Ascending aorta (tissue), 2 donors: Measurements from ENCODE around the gene TRABD2A. TPM values are rescaled to one million over a fixed set of nuclear protein-coding genes. Genes with fewer than 3 reads are reported as not detected.

ENCODE experiments used
- DNase-seq, 2 donors: peaks; one replicate each; pipeline ENCODE4 v3.0.0-alpha.2; 2019; ENCODE audit warnings: low spot score in 2 of 2
- H3K27ac ChIP-seq, 2 donors: fragments of 200-600 bp; sonication (generic); one replicate each; pipeline ENCODE4 v1.5.1; 2016 to 2017; ENCODE audit warnings: mild to moderate bottlenecking in 1 of 2
- H3K27me3 ChIP-seq: fragments of 200-600 bp; sonication (generic); one replicate; pipeline ENCODE4 v1.5.1; 2017
- H3K36me3 ChIP-seq, 2 donors: fragments of 200-600 bp; sonication (generic); one replicate each; pipeline ENCODE4 v1.5.1; 2016
- H3K4me1 ChIP-seq, 2 donors: fragments of 200-600 bp; sonication (generic); one replicate each; pipeline ENCODE4 v1.5.1; 2016 to 2017; ENCODE audit warnings: mild to moderate bottlenecking in 1 of 2
- H3K4me3 ChIP-seq, 2 donors: fragments of 200-600 bp; sonication (generic); one replicate each; pipeline ENCODE4 v1.5.1; 2016 to 2017; ENCODE audit warnings: mild to moderate bottlenecking in 1 of 2
- H3K9me3 ChIP-seq, 2 donors: fragments of 200-600 bp; sonication (generic); one replicate each; pipeline ENCODE4 v1.5.1; 2016
- intact Hi-C: fragments of 100-400 bp; cut with DNase I; formaldehyde crosslinking; loops from one replicate; pipeline ENCODE4 v1.15.1; 2023
- total RNA-seq: library from RNA; depleted of rRNA; stranded (reverse); fragments of >200 nt; gene quantifications from one replicate; pipeline ENCODE4 v1.1.0, GENCODE V29; 2016
- TF ChIP-seq, protein P1 (sequence below), 3 experiments: fragments of 200-600 bp in 2 of 3; fragments of 450-650 bp in 1 of 3; sonication (generic) in 2 of 3; IDR thresholded peaks; one replicate each; pipeline ENCODE4 v1.5.1; 2016 to 2019; ENCODE audit warnings: antibody characterized with exemption in 3 of 3, mild to moderate bottlenecking in 1 of 3, moderate library complexity in 1 of 3

Gene TRABD2A
- total RNA-seq, 1 donor from 2014 or later: 1.1 TPM

DNA sequence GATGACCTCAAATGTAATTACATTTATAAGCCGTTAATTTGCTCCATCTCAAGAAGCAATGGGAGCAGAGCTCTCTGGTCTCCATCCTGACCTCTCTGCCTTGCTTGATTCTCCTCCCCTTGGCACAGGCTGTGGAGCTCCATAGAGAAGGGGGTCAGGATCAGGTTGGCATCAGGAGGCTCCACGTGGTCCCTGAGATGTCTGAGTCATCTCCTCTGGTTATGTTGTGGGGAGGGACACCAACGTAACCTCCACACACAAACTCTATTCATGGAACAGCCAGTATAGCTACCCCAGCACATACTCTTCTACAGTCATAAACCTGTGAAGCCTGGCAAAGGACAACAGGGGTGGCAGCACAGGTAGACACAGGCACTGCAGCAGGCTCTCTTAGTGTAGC, 29.0 kb downstream of the TRABD2A start:
- TF ChIP-seq, protein P1, sequence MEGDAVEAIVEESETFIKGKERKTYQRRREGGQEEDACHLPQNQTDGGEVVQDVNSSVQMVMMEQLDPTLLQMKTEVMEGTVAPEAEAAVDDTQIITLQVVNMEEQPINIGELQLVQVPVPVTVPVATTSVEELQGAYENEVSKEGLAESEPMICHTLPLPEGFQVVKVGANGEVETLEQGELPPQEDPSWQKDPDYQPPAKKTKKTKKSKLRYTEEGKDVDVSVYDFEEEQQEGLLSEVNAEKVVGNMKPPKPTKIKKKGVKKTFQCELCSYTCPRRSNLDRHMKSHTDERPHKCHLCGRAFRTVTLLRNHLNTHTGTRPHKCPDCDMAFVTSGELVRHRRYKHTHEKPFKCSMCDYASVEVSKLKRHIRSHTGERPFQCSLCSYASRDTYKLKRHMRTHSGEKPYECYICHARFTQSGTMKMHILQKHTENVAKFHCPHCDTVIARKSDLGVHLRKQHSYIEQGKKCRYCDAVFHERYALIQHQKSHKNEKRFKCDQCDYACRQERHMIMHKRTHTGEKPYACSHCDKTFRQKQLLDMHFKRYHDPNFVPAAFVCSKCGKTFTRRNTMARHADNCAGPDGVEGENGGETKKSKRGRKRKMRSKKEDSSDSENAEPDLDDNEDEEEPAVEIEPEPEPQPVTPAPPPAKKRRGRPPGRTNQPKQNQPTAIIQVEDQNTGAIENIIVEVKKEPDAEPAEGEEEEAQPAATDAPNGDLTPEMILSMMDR (IDR thresholded peaks at IDR 0.05): no peak
- intact Hi-C loops: no loop called here

DNA sequence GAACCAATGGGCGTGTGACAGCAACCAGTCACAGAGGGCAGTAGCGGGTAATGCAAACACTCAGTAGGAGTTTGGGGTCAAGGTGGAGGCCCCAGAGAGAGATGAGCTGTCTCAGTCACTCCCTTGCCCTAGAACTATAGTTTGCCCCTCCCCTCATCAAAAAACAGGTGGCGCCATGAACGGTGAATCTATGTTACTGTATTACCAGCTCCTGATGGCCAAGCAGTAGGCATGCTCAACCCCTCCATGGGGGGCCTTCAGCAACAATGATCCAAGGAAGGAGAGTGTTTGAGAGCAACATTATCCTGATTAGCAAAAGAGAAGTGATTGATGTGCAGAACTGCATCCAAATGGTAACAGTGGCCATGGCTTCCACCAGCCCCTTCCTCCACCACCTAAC, 30.4 kb downstream of the TRABD2A start:
- H3K4me1 ChIP-seq: no peaks in the 10 kb centered on the region
- peak in 1 of 2 donors; percentile 27 for DNase-seq
- no peak overlapping the region for H3K27ac ChIP-seq
- no peak overlapping the region for H3K4me3 ChIP-seq
- H3K27me3 ChIP-seq: no peaks in the 10 kb centered on the region
- H3K36me3 ChIP-seq: no peaks in the 10 kb centered on the region
- intact Hi-C loops: no loop called here
- TF ChIP-seq, protein P1 (IDR thresholded peaks at IDR 0.05): no peak
- no peaks in the 10 kb centered on the region for H3K9me3 ChIP-seq

More for the DNA sequence above, 29.0 kb downstream of the TRABD2A start:
- Histone ChIP-seq H3K27me3 (no peaks in the 10 kb centered on the region), H3K4me1 (no peaks in the 10 kb centered on the region), H3K9me3 (no peaks in the 10 kb centered on the region), H3K27ac (no peak overlapping the region), H3K4me3 (no peak overlapping the region), H3K36me3 (no peaks in the 10 kb centered on the region)
- peak in 1 of 2 donors; percentile 22 for DNase-seq

DNA sequence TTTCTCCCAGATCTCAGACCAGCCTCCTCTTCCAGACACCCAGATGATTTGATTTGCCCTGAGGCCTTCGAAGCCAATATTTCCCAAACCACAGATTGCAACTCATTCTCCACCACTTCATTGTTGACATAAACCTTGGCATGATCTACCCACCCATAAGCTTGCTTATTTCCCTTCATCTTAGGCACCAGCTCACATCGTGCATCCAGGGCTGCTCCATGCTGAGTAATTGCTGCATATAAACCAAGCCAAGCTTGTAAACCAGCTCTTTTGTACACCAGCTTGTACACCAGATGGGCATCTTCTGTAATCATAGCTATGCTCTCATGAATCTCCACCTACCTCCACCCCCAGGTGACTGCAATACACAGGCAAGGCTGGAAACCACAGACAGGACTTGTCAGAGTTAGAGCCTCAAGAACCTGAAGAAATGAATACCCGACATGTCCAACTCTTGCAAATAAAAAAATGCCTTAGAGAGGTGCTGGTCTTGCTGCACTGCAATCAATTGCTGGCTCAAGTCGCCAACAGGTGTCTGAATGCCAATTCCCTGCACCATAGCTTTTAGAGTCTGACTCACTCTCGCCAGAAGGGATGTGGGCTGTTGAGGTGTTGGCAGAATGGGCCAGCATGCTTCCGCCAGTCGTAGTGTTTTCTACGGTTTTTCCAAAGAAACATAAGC, 31.5 kb downstream of the TRABD2A start:
- no peaks in the 10 kb centered on the region for H3K9me3 ChIP-seq
- H3K36me3 ChIP-seq: no peaks in the 10 kb centered on the region
- intact Hi-C loops: no loop called here
- peak in 1 of 2 donors; percentile 54 for DNase-seq
- no peaks in the 10 kb centered on the region for H3K4me1 ChIP-seq
- TF ChIP-seq, protein P1 (IDR thresholded peaks at IDR 0.05): no peak
- no peak overlapping the region for H3K4me3 ChIP-seq
- no peak overlapping the region for H3K27ac ChIP-seq
- H3K27me3 ChIP-seq: no peaks in the 10 kb centered on the region

DNA sequence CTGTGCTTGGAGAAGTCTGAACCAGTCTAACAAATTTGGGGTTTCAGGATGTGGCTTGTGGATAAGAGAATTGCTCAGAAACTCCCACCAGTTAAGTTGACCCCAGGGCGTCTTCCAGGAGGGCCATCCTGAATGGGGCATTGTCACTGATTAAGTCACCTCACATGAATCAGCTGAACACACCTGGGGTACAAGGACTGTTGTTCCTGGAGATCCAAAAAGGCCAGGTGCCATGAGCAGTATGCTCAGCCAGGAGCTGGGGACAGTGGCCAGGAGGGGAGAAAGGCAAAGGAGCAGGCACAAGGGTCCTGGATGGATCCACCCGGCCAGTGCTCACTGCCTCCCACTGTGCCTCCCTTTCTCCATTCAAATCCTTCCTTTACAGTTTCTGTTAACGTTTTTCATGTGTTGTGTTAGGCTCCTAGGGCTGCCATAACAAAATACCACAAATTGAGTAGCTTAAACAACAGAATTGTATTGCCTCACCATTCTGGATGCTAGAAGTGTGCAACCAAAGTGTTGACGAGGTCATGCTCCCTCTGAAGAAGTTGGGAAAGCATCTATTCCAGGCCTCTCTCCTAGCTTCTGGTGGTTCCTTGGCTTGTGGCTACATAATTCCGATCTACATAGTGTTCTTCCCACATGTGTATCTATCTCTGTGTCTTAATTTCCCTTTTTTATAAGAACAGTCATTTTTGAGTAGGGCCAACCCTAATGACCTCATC, 33.4 kb downstream of the TRABD2A start:
- intact Hi-C loops: no loop called here
- TF ChIP-seq, protein P1 (IDR thresholded peaks at IDR 0.05): no peak

DNA sequence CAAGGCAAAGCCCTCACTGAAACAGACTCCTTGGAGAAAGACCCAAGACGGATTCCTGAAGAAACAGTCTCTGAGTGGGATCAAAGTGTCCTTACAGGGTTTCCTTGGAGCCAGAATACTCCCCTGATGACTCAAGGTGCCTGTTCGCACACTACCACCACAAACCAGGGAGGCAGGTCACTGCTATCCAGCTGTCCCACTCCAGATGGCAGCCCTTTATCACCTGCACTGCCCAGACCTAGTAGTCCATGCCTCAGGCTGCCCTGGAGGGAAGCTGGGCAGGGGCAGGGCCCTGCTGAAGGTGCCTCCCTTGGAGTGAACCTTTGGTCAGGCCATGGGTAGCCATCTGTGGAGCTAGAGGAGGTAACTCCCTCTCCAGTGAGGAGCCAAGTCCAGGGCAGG, 34.1 kb downstream of the TRABD2A start:
- TF ChIP-seq, protein P1 (IDR thresholded peaks at IDR 0.05): no peak
- no peak overlapping the region for H3K4me3 ChIP-seq
- peak in 1 of 2 donors; percentile 28 for DNase-seq
- intact Hi-C loops: no loop called here
- no peaks in the 10 kb centered on the region for H3K9me3 ChIP-seq
- H3K36me3 ChIP-seq: no peaks in the 10 kb centered on the region
- no peaks in the 10 kb centered on the region for H3K27me3 ChIP-seq
- peak overlapping the region; percentile 0 to 56 for H3K27ac ChIP-seq
- no peaks in the 10 kb centered on the region for H3K4me1 ChIP-seq

More for the DNA sequence above, 33.4 kb downstream of the TRABD2A start:
- H3K4me1 ChIP-seq: no peaks in the 10 kb centered on the region
- no peak overlapping the region for H3K4me3 ChIP-seq
- H3K27ac ChIP-seq: no peak overlapping the region
- H3K36me3 ChIP-seq: no peaks in the 10 kb centered on the region
- H3K27me3 ChIP-seq: no peaks in the 10 kb centered on the region
- no peaks in the 10 kb centered on the region for H3K9me3 ChIP-seq
- peak in 1 of 2 donors; percentile 22 for DNase-seq
